Right lobe of liver (tissue), 4 donors: Measurements from ENCODE around the gene SCNN1G.

Experiments
- POLR2A ChIP-seq: fragments of 450-650 bp; IDR thresholded peaks from one replicate; pipeline ENCODE4 v1.6.1; 2017; ENCODE audit warnings: antibody characterized with exemption, mild to moderate bottlenecking
- TF ChIP-seq, protein P1 (sequence below), 4 donors: fragments of 200-600 bp in 3 of 4; fragments of 450-650 bp in 1 of 4; IDR thresholded peaks; one replicate each; pipeline versions ENCODE4 v1.5.1 to v1.8.0; 2016 to 2022; ENCODE audit warnings: antibody characterized with exemption in 4 of 4, mild to moderate bottlenecking in 2 of 4
- donor health status: DM: no; HTN: no; CAD: no.
- donor health status: DM: no; HTN: no; CAD: no.
- donor health status: DM: no; HTN: yes; CAD: no.

DNA sequence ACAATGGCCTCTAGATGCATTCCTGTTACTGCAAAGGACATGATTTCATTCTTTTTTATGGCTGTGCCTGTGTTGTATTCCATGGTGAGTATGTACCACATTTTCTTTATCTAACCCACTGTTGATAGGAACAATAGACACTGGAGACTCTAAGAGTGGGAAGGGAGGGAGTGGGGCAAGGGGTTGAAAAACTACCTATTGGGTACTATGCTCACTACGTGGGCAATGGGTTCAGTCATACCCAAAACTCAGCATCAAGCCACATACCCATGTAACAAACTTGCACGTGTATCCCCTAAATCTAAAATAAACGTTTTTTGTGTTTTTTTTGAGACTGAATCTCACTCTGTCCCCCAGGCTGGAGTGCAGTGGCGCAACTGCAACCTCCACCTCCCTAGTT, 72.5 kb downstream of the SCNN1G start:
- TF ChIP-seq POLR2A: no peak
- TF ChIP-seq, protein P1, sequence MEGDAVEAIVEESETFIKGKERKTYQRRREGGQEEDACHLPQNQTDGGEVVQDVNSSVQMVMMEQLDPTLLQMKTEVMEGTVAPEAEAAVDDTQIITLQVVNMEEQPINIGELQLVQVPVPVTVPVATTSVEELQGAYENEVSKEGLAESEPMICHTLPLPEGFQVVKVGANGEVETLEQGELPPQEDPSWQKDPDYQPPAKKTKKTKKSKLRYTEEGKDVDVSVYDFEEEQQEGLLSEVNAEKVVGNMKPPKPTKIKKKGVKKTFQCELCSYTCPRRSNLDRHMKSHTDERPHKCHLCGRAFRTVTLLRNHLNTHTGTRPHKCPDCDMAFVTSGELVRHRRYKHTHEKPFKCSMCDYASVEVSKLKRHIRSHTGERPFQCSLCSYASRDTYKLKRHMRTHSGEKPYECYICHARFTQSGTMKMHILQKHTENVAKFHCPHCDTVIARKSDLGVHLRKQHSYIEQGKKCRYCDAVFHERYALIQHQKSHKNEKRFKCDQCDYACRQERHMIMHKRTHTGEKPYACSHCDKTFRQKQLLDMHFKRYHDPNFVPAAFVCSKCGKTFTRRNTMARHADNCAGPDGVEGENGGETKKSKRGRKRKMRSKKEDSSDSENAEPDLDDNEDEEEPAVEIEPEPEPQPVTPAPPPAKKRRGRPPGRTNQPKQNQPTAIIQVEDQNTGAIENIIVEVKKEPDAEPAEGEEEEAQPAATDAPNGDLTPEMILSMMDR (IDR thresholded peaks at IDR 0.05): no peak
